ENCODE measurements around the gene TULP3.

TULP3 gene

GRCh38 chr12:2930865-2931264, 40.2 kb downstream of the TULP3 start:
- no peak for DNase-seq

- DNase-seq = no peak
Observed at GRCh38 chr12:2933586-2933985, 42.9 kb downstream of the TULP3 start.

GRCh38 chr12:2934371-2934770, 43.7 kb downstream of the TULP3 start:
- no peak for DNase-seq

- DNase-seq = no peak
Observed at GRCh38 chr12:2936301-2936700, 45.6 kb downstream of the TULP3 start.

GRCh38 chr12:2937500-2937899, 46.8 kb downstream of the TULP3 start:
- no peak for DNase-seq

- DNase-seq = no peak
Observed at GRCh38 chr12:2939191-2939590, 48.5 kb downstream of the TULP3 start.

GRCh38 chr12:2940564-2940963, 49.9 kb downstream of the TULP3 start:
- no peak for DNase-seq

GRCh38 chr12:2941524-2941923, 50.8 kb downstream of the TULP3 start:
- no peak for DNase-seq

GRCh38 chr12:2944401-2945047, 53.8 kb downstream of the TULP3 start:
- DNase-seq = no peak

GRCh38 chr12:2949411-2949810, 58.7 kb downstream of the TULP3 start:
- DNase-seq = no peak

- no peak for DNase-seq
Observed at GRCh38 chr12:2955888-2956287, 65.2 kb downstream of the TULP3 start.

GRCh38 chr12:2957816-2958431, 67.2 kb downstream of the TULP3 start:
- DNase-seq = no peak

- no peak for DNase-seq
Observed at GRCh38 chr12:2958432-2959191, 67.9 kb downstream of the TULP3 start.

GRCh38 chr12:2959192-2959504, 68.5 kb downstream of the TULP3 start, which contains the start of gene TEAD4:
TSS of gene TEAD4 (plus strand) at chr12:2959397.
- no peak for DNase-seq

GRCh38 chr12:2959505-2960389, 69.1 kb downstream of the TULP3 start:
- no peak for DNase-seq

GRCh38 chr12:2960390-2960956, 69.8 kb downstream of the TULP3 start:
- no peak for DNase-seq

- no peak for DNase-seq
Observed at GRCh38 chr12:2960996-2961616, 70.4 kb downstream of the TULP3 start.

- DNase-seq = no peak
Observed at GRCh38 chr12:2961705-2962104, 71.0 kb downstream of the TULP3 start.

GRCh38 chr12:2963154-2963759, 72.6 kb downstream of the TULP3 start:
- DNase-seq = no peak

- DNase-seq = no peak
Observed at GRCh38 chr12:2963760-2964292, 73.1 kb downstream of the TULP3 start.

GRCh38 chr12:2967651-2968050, 77.0 kb downstream of the TULP3 start:
- DNase-seq = no peak

All from inflammatory macrophage (primary cell).